NCI-H1694 treated with DMSO at 0.1 percent for 48 hours (cell line): ENCODE data around the gene TSR3.

Experiments used
- DNase-seq: peaks from one replicate; lab custom pipeline; 2025; lab: John Stamatoyannopoulos, UW

Gene TSR3

DNA sequence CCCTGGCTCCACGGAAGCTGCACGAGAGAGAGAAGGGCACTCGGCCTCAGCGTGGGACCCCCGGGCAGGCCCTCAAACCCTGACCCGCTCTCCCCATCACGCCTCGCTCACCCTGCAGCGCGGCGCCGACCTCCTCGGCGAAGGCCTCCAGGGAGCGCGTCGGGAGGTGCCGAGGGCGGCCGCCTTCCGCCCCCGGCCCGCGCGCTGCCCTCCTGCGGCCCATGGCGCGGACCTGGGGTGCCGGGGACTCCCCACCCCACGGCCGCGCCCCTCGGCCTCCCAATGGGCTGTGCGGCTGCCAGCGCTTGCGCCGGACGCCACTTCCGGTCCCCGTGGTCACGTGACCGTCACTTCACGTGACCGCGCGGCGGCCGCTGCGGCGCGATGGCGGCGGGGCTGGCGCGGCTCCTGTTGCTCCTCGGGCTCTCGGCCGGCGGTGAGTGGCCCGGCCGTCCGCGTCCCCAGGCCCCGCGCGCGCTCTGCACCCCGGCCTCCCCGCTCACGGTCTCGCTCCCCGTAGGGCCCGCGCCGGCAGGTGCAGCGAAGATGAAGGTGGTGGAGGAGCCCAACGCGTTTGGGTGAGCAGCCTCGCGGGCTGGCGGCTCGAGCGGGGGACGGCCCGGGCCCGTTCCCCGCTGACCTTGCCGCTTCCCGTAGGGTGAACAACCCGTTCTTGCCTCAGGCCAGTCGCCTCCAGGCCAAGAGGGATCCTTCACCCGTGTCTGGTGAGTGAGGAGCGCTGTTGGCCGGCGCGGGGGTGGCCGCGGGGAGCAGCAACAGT is at the start of gene TSR3, which contains the start of gene GNPTG:
TSR3 (minus strand) TSS at position 297 of the 781 bp plus-strand sequence; CDS start at position 223, 74 bp downstream.
GNPTG (plus strand) TSS at position 350 of the 781 bp plus-strand sequence; CDS start at position 385, 35 bp downstream.
- DNase-seq: peak; percentile 7

DNA sequence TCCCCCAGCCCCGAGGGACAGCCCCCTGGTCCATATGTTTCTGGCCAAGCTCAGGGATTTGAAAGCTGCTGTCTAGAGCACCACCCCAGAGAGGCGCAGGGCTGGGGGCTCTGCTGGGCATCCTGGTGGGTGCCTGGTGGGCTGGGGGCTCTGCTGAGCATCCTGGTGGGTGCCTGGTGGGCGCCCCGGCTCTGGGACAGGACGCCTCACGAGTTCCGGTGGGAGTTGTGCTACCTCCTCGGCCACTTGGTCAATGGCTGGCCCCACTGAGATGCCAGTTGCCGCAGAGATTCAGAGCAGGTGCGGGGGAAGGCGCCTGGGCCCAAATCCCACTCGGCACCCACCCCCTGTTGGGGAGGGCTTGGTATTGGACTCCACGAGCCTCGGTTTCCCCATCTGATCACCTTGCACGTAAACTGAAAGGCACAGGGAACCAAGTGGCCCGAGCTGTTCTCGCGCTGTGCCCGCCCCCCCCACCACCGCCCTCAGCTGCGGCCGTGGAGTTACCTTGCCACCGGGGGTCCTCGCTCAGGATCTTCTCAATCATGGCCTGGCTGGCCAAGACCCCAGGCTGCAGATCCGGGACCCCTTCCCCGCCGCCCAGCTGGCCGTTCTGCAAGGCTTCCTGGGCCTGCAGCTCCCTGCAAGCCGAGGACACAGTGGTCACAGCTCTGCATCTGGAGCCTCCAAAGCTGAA is 49.5 kb upstream of the TSR3 start:
- no peak for DNase-seq

DNA sequence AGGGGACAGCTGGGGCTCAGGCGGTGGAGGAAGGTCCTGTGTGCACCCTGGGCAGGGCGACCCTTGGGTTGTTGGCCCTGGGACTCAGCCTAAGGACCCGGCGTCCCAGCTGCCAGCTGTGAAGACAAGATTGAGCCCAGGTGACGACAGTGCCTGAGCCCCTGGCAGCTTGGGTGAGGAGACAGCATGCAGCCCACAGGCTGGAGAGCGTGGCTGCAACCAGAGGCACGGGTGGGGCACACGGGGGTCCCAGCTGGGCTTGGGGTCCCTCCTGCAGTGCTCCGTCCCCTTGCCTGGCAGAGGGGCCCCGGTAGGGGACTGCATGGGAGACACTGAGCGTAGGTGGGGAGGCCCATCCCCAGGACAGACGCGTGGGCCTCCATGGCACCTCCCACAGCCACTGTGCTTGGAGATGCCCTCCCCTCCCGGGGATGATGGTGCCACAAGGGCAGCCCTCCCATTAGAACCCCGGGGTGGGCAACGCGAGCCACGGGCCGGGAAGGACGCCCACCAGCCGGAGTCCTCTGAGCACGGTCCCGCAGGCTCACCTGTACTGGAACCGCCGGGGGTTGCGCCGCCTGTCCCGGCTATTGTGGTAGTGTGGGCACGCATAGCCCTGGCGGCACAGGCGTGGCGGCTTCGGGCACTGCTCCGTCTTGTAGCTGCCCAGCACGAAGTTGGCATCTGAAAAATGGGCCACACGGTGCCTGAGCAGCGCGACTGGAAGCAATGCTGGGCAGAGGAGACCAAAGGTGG is 47.3 kb upstream of the TSR3 start:
- no peak for DNase-seq

- no peak for DNase-seq
Measured at GRCh38 chr16:1398351-1398750, 46.7 kb upstream of the TSR3 start.

GRCh38 chr16:1397779-1398178 is 46.1 kb upstream of the TSR3 start:
- no peak for DNase-seq

- no peak for DNase-seq
Measured at GRCh38 chr16:1395444-1396031, 43.9 kb upstream of the TSR3 start.

- no peak for DNase-seq
Measured at GRCh38 chr16:1394367-1394951, 42.8 kb upstream of the TSR3 start.

GRCh38 chr16:1393613-1394176 is 42.0 kb upstream of the TSR3 start:
- no peak for DNase-seq

DNA sequence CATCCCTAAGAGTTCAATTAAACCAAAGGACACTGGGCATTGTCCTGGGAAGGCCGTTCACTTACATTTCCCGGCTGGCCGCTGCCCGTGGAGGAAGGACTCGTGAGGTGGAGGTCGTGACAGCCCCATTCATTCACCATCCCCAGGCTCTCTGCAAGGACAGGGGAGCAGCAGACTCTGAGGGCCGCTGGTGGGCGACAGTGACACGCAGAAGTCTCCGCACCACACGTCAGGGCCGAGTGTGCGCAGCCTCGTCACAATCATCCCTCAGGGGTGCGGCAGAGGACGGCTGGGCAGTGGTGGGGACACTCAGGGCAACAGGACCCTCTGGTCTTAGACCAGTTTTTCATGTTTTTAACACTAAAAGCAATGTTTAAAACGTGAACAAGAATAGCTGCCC is 41.1 kb upstream of the TSR3 start:
- no peak for DNase-seq

- no peak for DNase-seq
Measured at GRCh38 chr16:1390239-1390779, 38.6 kb upstream of the TSR3 start.

GRCh38 chr16:1389762-1390161 is 38.1 kb upstream of the TSR3 start:
- no peak for DNase-seq

DNA sequence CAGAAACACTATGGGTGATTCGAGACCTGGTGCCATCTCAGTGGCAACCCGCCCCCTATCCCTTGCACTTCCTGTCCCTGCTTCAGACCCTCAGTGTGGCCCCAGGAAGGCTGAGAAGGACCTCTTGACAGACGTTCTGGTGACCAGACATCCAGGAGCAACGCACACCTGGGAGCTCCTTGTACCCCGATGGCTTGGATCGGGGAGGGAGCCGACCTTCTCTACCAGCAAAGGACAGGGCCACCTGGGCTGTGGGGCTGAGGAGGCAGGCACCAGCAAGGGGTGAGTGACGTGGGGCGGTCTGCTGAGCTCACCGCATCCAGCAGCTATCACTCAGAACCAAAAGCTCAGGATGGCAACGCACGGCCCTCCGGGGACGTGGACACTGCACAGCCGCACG is 35.7 kb upstream of the TSR3 start:
- no peak for DNase-seq

- no peak for DNase-seq
Measured at GRCh38 chr16:1385232-1385631, 33.6 kb upstream of the TSR3 start.

- no peak for DNase-seq
Measured at GRCh38 chr16:1383556-1383955, 31.9 kb upstream of the TSR3 start.

DNA sequence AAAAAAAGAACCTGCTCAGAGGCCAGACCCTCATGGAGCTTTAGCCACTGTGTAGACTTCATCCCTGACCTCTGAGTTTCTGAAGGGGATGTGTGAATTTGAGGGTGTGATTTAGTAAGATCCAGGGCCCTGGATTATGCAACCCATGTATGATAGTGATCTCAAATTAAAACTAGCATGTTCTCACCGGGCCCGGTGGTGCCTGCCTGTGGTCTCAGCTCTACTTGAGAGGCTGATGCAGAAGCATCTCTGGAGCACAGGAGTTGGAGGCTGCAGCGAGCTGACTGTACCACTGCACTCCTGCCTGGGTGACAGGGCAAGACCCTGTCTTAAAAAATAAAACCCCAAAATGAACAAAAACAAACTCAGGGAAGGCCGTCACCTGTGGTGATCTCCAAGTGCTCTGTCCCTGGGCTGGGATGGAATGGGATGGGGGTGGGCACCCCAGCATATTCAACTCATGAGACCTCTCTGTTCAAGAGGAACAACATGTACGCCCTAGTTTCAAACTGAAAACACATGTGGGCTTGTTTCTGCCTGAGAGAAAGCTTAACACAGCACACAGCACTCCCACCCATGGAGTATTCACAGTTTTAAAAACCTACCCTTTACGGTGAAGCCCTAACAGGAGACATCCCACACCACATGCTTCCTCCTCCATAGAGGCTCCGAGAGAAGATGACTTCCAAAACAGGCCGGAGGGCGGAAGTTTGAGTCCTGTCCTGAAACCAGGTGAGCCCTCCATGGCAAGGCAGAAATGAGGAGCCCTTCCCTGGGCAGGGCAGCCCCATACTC is 30.1 kb upstream of the TSR3 start:
- DNase-seq: no peak

DNA sequence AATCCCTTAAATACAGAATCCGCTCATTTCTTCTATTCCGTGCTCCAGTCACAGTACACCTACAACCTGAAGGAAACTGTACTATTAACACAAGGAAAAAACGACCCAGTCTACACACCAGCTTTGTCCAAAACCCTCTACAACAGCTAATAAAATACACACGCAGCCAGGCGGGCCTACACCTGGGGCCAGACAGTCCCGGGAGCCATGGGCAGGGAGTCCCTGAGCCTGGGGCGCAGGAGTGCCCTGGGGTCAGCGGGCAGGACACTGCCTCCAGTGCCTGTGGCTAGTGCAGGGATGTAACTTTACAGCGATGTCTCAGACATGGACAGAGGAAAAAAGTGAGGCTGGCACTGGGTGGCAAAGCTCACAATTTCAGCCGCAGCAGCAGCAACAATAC is 28.5 kb upstream of the TSR3 start:
- no peak for DNase-seq

- no peak for DNase-seq
Measured at GRCh38 chr16:1379304-1380076, 27.8 kb upstream of the TSR3 start.

DNA sequence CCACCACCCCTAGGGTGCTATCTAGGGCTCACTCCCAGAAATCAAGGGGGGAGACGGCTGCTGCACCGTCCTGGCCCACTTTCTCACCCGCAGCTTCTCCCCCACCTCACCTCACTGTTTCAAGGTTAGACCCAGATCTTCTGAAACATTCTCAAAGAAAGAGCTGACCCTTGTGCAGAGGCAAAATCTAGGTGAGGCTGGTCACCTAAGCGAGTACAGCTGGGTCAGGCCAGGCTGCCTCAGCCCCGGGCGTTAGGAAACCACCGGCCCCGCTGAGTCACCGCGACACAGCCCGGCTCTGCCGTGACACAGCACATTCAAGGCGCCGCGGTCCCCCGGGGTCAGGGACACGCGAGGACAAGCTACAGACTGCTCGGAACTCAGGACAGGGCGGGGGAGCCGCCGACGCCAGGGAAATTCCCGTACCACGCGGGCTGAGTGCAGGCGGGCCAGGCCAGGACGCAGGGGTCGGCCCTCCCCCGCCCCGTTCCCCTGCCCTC is 27.2 kb upstream of the TSR3 start:
- DNase-seq: no peak

DNA sequence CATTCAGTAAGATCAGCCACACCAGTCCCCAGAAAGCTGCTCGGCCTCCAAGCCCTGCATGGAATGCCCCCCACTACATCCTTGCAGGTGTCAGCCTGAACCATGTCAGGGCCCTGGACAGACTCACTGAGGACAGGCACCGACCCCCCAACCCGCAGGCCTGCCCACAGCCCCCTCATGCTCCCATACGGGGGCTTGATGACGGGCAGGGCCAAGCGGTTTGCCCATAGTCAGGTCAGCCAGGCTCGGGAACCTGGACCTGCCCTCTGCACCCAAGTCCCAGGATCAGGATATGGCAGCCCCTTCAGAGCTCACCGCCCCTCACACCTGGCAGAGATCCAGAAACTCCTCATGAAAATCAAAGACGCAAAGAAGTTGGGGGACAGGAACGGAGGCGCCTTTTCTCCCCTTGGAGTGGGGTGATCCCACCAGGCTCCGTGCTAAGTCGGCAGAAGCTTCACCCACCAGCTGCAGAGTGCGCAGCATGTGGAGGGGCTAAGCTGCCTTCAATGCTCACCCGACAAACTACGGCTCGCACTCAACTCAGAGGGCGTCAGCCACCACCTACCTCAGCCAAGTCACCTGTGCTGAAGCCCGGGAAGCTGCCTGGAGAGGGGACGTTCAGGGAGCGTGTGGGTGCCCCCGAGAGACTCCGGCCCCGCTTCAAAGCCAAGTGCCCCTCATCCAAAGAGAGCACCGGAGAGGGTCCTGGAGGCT is 26.6 kb upstream of the TSR3 start:
- DNase-seq: no peak
